ENCODE results near the gene GALNT18. TPM values are rescaled to one million over a fixed set of nuclear protein-coding genes. Genes with fewer than 3 reads are reported as not detected.

GALNT18 gene
- total RNA-seq, 1 experiment from 2014 or later: 4.0 TPM

DNA sequence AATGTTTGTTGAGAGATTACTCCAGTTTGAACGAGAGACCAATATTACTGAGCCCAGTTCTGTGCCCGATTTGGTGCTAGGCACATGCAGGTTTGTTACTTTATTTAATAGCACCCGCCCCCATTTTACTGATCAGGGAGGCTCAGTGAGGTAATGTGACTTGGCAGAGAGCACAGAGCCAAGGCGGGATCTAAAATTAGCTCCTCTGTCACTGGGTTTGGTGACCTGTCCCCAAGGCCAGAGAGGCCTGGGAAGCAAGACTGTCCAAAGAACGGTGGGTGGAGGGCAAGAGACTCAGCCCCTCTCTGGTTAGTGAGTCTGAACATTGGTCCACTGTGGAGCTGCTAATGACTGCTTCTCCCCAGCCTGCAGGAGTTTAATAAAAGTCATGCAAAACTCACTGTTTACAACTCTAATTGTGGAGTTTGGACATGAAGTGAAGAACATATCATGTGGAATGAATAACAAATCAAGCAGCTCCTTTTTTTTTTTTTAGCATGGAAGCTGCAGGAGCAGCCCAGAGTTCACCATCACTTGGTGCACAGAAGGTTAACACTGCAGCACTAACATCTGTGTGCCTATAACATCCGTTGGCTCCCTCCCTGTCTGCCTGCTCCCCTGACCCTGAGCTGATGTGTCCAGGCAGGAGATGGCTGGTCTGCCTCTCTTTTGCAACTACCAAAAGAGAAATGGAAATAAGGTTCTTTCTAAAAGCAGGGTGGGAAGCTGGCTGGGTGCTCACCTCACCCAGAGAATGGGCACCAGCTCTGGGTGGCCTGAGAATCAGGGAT is 307.7 kb downstream of the GALNT18 start:
- no peak for DNase-seq (ENCODE audit: low read depth)

DNA sequence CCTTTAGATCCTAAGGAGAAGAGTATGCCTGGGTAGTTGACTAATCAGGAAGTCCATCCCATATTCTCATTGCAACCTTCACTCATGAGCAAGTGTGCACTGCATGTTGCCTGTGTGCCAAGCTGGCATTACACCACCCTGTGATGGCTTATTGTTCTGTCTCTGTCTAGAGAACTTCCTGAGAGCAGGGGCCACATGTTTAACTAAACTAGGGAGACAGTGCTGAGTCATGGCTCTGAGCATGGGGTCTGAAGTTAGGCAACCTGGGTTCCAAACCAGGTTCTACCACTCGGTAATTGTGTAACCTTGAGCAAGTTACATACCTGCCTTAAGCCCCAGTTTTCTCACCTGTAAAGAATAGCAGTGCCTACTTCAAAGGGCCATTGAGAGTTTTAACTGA is 308.4 kb downstream of the GALNT18 start:
- DNase-seq (ENCODE audit: low read depth): peak; percentile 67

DNA sequence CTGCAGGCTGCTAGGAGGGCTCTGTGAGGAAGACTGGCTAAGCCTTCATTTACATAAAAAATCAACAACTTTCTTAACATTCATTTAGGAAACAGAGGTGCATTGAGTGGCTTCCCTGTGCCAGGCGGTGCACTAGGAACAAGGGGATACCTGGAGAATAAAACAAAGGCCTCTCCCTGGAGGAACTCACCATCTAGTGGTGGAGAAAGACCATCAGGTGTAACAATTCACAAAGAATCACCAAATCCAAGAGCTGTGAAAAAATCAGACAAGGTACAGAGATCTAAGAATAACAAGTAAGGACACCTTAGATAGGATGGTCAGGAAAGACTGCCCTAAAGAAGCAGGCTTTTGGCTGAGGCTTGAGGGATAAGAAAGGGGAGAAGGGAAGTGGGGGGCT is 309.1 kb downstream of the GALNT18 start:
- DNase-seq (ENCODE audit: low read depth): no peak

DNA sequence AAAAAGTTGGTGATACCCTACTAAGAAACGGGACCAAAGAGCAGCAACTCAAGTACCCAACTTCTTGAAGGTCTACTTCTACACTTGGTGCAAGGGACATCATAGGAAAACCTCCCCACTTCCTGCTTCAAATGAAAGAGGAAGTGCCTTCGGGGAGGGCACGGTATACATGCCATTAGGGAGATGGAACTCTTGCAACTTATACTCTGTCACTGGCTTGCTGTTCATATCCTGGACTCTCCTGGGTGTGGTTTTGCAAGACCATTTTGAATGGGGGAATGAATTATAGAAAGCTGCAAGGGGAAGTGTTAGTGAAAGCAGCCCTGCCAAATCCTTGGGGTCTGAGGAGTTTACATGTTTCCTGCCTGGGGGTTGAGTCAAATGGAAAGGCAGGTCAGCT is 310.6 kb downstream of the GALNT18 start:
- no peak for DNase-seq (ENCODE audit: low read depth)

DNA sequence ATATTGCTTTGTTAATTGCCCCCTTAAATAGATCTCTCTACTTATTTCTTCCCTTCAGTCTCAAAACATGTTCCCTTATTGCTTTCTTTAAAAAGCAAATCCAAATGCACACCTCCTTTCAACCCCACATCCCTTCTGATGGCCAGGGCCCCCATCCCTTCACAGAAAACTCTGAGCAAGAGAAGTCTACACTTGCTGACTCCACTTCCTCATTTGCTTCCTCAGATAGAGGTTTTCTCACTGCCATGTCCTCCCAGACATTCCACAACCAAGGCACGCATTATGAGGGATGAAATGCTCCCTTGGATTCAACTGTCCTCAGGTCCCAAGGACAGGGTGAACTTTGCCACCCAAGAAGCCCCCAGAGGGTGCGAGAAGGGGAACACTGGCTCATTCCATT is 311.9 kb downstream of the GALNT18 start:
- DNase-seq (ENCODE audit: low read depth): no peak

DNA sequence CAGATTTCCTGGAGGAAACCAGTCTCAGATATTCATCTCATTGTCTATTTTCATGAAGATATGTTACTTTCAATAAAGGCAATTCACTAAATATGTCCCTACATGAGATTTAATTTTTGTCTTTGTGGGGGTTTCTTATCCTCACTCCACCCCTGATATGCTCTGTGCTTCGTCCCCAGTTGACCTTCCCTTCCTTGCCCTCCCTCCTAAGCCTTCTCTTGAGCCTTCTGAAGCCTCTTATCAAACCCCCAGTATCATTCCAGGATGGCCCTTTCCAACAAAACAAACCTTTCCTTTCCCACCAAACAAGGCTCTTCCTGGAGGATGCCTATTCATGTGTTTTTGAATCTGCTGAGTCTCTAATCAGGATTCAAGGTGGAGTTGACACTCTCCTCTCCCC is 313.6 kb downstream of the GALNT18 start:
- no peak for DNase-seq (ENCODE audit: low read depth)

DNA sequence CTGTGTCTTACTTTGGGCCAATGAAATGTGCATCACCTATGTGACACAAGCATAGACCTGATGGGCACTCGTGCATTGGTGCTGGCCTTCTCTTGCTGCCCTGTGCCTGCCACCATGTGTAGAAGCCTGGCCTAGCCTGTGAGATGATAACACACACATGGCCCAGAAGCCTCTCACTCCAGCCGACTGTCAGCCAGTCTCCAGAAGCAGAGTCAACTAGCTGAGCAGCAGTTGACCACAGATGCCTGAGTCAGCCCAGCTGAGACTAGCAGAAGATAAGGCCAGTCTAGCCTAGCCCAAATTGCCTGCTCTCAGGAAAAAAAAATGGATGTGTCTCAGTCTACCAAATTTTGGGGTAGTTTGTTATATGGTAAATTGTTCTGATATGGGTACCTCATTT is 314.9 kb downstream of the GALNT18 start:
- peak; percentile 56 for DNase-seq (ENCODE audit: low read depth)

DNA sequence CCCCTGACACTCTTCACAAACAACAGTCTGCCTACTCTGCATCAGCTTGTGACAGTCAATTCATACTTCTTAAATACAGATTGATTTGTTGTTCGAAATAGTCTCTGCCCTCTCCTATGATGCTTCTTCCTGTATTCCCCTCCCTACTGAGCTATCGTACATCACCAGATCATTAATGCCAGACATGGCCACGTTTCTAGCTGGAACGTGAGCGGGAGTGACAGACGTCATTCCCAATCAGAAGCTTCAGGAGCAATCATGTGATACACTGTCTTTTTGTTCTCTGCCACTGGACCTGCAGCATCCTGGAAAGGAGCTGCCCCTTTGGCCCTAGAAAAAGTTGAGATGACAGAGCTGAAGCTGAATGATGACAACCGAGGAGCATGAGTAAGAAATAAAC is 317.3 kb downstream of the GALNT18 start:
- DNase-seq (ENCODE audit: low read depth): no peak

DNA sequence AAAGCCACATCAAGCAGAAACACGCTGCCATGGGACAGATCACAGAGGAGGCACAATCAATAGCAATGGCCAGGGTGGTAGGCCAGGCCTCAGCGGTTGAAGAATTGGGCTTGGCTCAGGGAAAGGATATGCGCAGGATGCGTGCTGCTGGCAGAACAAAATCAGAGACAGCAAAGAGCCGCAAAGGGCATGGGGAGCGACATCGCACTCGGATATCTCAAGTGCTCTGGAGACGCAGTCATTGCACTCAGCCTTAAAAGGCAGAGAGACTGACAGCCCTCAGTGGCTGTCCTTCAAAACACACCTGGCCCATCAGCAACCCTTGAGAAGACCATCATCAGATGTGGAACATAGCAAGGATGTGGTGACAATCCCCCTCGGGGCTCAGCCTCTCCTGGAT is 319.2 kb downstream of the GALNT18 start:
- DNase-seq (ENCODE audit: low read depth): no peak

DNA sequence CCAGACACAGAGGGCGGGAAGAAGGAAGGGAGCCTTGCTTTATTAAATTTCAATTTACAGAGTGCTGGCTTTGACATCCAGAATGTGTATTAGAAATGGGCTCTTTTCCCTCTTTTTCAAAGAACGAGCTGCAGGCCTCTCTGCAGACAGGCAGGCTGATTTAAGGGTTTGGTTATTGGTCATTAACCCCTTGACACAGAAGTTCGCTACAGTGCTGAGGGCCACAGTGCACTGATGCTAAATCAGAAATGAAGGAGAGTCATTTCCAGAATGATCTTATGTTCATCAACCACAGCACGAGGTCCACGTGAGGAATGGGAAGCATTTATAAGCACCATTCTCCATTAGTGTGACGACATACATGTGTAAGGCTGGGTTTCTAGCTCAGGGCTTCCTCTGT is 320.6 kb downstream of the GALNT18 start:
- no peak for DNase-seq (ENCODE audit: low read depth)

DNA sequence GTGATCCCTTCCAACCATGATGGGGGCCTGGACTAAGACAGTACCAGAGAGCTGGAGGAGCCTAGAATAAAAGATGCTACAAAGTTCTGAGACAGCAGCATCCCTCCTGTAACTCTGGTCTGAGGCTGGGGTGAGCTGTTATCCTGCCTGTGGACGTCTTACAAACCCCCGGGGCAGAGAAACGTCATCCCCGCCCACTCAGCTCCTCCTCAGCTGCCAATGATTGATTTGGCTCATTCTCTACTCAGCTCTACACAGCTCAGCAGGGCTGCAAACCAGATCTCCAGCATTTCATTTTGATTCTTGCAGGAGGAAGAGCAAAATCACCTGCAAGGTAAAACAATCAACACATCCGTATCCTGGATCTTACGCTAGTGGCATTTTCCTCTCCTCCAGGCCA is 324.2 kb downstream of the GALNT18 start:
- DNase-seq (ENCODE audit: low read depth): no peak

DNA sequence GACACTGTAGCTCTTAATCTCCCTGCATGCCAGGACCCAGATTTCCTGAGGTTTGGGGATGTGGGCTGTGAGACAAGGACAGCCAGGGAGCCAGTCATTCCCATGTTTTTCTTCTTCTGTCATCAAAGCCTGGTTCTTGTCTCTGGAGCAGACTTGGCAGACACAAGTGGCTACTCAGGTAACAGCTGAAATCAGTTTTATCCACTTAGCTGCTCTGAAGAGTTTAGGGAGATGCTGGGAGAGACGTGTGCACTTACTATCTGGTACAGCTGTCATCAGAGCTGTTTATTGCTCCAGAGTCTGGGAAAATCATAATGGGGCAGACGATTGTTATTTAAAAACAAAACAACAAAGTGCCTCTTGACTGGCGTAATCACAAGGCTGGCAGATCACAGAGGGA is 325.4 kb downstream of the GALNT18 start:
- no peak for DNase-seq (ENCODE audit: low read depth)

DNA sequence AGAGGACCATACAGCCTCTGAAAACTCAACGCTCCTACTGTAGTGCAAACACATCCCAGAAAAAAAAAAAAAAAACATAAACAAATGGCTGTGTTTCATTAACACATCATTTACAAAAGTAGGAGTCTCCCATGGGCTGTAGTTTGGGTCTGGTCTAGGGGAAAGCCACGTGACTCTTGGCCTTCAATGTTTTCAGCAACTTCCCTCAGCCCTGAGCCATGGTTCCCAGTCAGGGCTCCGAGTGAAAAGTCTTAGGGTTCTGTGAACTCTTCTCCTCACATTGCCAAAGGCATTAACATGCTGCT is 327.3 kb downstream of the GALNT18 start:
- no peak for DNase-seq (ENCODE audit: low read depth)

DNA sequence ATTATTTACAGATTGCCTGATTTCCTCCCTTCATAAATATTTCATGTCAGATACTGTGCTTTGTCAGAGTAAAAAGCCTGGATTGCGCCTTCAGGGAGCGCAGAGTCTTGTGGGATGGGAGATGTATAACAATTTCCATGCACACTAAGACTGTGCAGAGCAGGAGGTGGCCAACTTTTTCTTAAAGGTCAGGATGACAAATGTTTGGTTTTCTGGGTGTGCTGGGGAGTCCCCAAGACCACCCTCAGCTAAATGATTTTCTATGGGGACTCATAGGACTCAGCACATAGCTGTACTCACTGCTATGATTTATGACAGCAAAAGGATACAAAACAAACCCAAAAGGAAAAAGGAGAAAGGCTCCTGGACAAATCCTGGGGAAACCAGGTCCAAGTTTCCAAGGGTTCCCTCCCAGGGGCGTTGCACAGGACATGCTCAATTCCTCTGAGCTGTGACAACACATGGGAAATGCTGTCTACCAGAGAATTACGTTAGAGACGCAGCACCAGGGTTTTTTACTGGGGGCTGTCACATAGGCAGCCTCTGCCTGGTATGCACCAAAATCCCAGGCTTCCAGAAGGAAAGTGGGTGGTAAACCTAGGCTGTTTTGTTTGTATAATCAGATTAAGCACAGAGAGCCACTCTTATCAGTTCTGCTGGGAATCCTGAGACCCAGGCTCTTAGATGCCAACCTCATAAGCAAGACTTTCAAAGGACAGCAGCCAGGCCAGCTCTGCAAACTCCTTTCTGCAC is 327.8 kb downstream of the GALNT18 start:
- no peak for DNase-seq (ENCODE audit: low read depth)

DNA sequence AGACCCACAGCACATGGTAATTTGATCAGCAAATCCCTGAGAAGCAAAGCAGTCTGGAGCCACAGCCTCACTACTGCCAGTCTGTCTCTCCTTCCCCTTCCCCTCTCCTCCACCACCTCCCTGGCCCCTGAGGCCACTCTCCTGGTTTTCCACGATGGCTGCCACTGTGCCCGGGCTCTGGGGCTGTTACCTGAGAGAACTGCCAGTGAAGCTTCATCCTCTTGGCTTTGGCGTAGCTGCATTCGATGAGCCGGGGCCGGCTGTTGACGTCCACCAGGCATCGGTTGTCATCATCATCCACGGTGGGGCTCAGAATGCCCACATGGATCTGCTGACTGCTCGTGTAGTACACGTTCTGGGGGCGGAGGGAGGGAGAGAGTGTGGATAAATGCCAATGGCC is 329.0 kb downstream of the GALNT18 start:
- no peak for DNase-seq (ENCODE audit: low read depth)

DNA sequence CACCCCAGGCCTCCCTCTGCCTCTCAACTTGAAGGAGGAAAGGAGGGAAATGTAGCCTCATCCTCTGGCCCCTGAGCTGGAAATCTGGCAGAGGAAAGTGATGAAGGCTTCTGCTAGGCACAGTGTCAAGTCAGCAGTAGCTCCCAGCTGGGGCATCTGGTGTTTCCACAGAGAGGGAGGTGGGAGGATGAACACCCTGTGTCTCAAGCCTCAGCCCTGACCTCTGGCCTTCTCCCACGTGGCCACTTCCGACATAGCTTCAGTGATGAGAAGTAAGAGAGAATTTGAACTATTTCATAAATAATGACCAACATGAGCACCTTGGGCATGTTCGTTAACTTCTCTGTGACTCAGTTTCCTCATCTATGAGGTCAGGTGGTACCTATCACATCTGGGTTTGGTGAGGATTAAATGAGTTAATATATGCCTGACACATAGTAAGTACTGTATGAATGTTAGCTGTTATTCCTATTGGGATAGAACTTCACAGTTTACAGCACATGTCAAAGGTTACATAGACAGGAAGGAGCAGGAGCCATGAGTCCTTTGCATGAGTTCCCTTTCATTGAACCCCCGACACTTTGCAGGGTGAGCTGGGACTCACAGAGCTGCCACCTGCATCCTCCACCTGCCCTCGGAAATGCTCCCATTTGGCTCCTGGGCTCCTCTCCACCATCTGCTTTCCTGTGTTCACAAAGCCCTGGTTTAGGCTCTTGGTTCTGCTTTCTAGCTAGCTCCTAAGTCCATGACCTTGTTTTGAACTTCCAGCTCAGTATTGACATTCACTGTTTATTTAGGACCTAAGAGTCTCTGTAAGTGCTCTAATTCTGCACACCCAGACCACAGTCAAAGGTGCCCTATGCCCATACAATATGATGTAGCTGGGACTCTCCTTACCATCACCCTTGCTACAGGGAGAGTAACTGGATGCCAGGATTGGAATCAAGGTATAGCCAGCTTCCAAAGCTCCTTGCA is 330.5 kb downstream of the GALNT18 start:
- no peak for DNase-seq (ENCODE audit: low read depth)

DNA sequence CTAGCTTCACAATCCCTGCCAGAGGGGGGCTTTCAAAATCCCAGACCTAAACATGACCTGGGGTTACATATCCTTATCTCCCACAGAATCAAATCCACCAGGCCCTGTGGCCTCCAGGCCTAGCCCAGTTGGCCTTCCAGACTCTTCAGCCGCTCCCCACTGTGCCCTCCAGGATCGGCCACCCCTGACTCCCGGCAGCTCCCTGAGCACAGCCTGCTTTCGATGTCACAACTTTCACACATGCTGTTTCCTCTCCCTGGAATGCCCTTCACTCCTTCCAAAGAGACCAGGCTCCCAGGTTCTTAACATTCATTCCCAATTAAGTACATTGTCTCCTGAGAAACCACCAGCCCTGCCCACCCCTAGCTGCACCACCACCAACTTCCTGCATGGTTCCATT is 331.5 kb downstream of the GALNT18 start:
- no peak for DNase-seq (ENCODE audit: low read depth)

DNA sequence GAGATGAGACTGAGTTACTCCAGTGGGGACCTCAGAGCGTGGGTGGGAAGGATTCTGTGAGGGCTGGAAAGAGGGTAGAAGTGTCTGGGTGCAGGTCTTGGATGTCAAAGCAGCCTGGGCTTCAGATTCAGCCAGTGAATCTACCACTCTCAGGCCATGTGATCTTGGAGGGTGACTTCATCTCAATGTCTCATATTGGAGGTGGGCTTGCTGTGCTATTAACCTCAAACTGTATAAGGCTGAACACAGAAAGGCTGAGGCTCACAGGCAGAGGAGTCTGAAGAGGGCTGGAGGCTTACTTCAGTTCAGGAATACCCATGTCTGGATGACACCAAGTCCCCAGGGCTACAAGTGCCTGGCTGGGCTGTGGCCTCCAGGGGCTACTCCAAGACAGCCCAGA is 332.1 kb downstream of the GALNT18 start:
- no peak for DNase-seq (ENCODE audit: low read depth)

DNA sequence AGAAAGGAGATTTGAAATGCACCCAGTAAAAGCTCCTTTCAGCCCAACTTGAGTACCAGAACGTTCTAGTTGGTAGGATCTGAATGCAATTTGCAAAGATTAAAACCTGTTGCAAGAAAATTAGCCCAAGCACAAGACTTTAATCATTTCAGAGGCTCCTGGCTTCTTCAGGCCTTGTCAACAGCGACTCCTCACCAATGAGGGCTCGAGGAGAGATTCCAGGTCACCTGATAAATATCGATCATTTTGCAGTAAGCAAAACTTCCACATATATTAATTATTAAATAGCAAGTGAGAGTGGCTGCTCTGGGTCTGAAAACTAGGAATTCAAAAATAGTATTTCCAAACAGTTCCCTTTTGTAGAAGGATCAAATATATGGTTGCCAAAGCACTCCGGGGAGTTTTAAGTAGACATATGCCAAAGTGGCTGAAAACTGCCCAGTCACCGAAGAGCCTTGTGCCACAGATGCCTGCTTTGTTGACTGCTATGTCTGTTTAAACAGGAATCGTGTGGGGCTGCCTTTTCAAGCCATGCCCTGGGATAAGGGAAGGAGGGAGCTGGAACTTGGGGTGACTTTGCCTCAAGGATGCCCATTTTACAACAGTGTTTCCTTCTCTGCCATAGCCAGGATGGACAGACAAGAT is 332.7 kb downstream of the GALNT18 start:
- DNase-seq (ENCODE audit: low read depth): no peak

DNA sequence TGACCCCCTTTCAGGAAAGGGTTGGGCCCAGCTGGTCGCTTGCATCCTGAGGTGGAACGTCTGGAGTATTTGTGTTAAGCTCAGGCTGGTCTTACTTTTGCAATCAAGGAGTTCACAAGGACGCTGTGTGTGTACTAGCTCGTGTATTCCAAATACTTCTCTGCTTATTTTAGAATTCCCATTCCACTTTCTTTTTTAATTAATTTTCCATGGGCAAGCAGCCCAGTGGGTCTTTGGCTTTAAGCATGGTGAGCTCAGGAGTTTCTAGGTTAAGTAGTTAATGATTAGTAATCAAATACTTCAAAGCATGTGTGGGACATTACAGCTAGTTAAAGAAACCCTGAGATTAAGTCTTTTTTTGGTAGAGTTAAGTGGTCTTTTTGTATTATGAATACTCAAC is 337.3 kb downstream of the GALNT18 start:
- DNase-seq (ENCODE audit: low read depth): no peak

DNA sequence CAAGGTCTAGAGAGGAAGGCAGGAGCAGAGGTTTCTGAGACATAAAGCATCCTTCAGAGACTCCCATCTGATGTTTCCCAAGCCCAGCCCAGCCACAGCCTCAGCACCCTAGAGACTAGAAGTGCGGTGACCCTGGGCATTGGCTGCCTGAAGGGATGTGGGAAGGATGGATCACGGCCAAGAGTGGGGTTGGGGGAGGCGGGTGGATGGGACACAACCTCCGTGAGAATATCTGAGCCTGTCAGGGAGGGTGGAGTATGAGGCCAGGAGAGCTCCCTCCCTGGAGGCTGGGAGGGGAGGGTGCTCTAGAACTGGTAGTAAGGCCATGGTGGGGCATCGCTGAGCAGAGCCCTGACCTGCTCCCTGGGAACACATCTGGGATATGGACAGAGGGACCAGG is 340.2 kb downstream of the GALNT18 start:
- DNase-seq (ENCODE audit: low read depth): no peak

DNA sequence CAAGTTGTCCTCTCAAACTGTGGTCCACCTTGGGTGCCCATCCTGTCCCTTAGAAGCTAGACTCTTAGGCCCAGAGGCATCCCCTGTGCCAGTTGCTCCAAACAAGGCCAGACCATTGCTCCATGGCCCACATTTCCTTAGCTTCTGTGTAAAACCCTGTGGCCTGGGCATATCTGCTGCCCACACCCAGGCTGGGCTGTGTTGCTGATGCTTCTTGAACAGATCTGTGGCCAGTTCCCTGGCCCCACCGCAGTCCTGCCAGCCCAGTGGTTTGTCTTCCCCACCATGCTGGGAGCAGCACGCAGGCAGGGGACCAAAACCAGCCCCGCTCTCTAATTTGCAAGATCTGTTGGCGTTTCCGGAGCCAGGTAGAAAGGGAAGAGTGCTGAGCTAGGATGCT is 341.0 kb downstream of the GALNT18 start:
- no peak for DNase-seq (ENCODE audit: low read depth)

Measured in LHCN-M2 (cell line).